SK-N-SH (cell line): Measurements from ENCODE around the gene PRG2. TPM values are rescaled to one million over a fixed set of nuclear protein-coding genes. Genes with fewer than 3 reads are reported as not detected.

Source experiments
- CTCF ChIA-PET: fragments of 300-600, 350-600 bp; formaldehyde crosslinking; extraction: SDS; loops from one replicate; lab custom pipeline; 2021; lab: Yijun Ruan, JAX
- POLR2A ChIA-PET: fragments of 350-600 bp; sonication (Branson Sonifier 250); formaldehyde crosslinking; extraction: SDS; loops from one replicate; lab custom pipeline; 2020; ENCODE audit warnings: antibody characterized with exemption, inconsistent platforms; lab: Yijun Ruan, JAX
- DNase-seq: peaks from one replicate; pipeline ENCODE4 v3.0.0; 2012
- H2AFZ ChIP-seq: fragments of 200-600 bp; sonication (generic); 2 replicates; pipeline ENCODE4 v1.8.1; 2016; ENCODE audit warnings: antibody characterized with exemption, mild to moderate bottlenecking, low read depth
- H3F3A ChIP-seq: fragments of 200-600 bp; sonication (generic); replicated peaks from 2 replicates; pipeline ENCODE3; 2016; ENCODE audit warnings: antibody characterized with exemption, mild to moderate bottlenecking; ENCODE audit not compliant: insufficient read depth
- H3K27ac ChIP-seq, 2 experiments: fragments of 200-500 bp in 1 of 2; fragments of 200-600 bp in 1 of 2; sonication (Bioruptor generic) in 1 of 2; sonication (generic), shearing (Covaris generic) in 1 of 2; 2 replicates each; pipeline versions ENCODE4 v1.5.1 to v1.6.1; 2014 to 2016; ENCODE audit warnings: low read depth in 2 of 2, inconsistent platforms in 1 of 2, low read length in 1 of 2, mild to moderate bottlenecking in 1 of 2, mixed read lengths in 1 of 2
- H3K27me3 ChIP-seq: fragments of 200-600 bp; sonication (generic), shearing (Covaris generic); 2 replicates; pipeline ENCODE4 v1.6.1; 2016; ENCODE audit warnings: mixed run types; ENCODE audit not compliant: insufficient read depth
- H3K36me3 ChIP-seq, 2 experiments: fragments of 200-500 bp in 1 of 2; fragments of 200-600 bp in 1 of 2; sonication (Bioruptor generic) in 1 of 2; sonication (generic) in 1 of 2; replicated peaks in 1 of 2; 2 replicates each; pipeline versions ENCODE3 to v1.5.1; 2014 to 2016; ENCODE audit warnings: low read length in 1 of 2, mild to moderate bottlenecking in 1 of 2; ENCODE audit not compliant: insufficient read depth in 2 of 2, control insufficient read depth in 1 of 2
- H3K4me1 ChIP-seq, 2 experiments: fragments of 200-500 bp in 1 of 2; fragments of 200-600 bp in 1 of 2; sonication (Bioruptor generic) in 1 of 2; sonication (generic), shearing (Covaris generic) in 1 of 2; 2 replicates each; pipeline versions ENCODE4 v1.5.1 to v1.6.1; 2014 to 2016; ENCODE audit warnings: low read depth in 1 of 2, low read length in 1 of 2, mixed run types in 1 of 2; ENCODE audit not compliant: insufficient read depth in 2 of 2, control insufficient read depth in 1 of 2
- H3K4me2 ChIP-seq: fragments of 200-600 bp; sonication (generic), shearing (Covaris generic); 2 replicates; pipeline ENCODE4 v1.6.1; 2017; ENCODE audit warnings: mixed run types
- H3K4me3 ChIP-seq, 2 experiments: fragments of 200-500 bp in 1 of 2; fragments of 200-600 bp in 1 of 2; sonication (Bioruptor generic) in 1 of 2; sonication (generic), shearing (Covaris generic) in 1 of 2; 2 replicates each; pipeline versions ENCODE4 v1.5.1 to v1.8.1; 2014 to 2016; ENCODE audit warnings: low read depth in 2 of 2, inconsistent platforms in 1 of 2, low read length in 1 of 2, mild to moderate bottlenecking in 1 of 2, mixed read lengths in 1 of 2, moderate library complexity in 1 of 2
- H3K79me2 ChIP-seq: fragments of 200-600 bp; sonication (generic); 2 replicates; pipeline ENCODE4 v1.8.1; 2017; ENCODE audit warnings: mild to moderate bottlenecking; ENCODE audit not compliant: insufficient read depth
- H3K9ac ChIP-seq: fragments of 200-600 bp; sonication (generic); 2 replicates; pipeline ENCODE4 v1.6.1; 2017; ENCODE audit warnings: mixed run types
- H3K9me2 ChIP-seq: fragments of 200-600 bp; sonication (generic); 2 replicates; pipeline ENCODE4 v1.6.1; 2017; ENCODE audit warnings: mixed run types
- H3K9me3 ChIP-seq: fragments of 200-600 bp; sonication (generic); 2 replicates; pipeline ENCODE4 v1.6.1; 2017; ENCODE audit warnings: mixed run types, mild to moderate bottlenecking, moderate library complexity
- H4K20me1 ChIP-seq: fragments of 200-600 bp; sonication (generic); 2 replicates; pipeline ENCODE4 v1.6.1; 2017; ENCODE audit warnings: mild to moderate bottlenecking, mixed run types; ENCODE audit not compliant: insufficient read depth
- EP300 ChIP-seq, 2 experiments: IDR thresholded peaks; 2 replicates each; pipeline versions ENCODE4 v1.4.0 to v1.6.1; 2012; ENCODE audit warnings: borderline replicate concordance in 1 of 2, low read depth in 1 of 2, low read length in 1 of 2
- FOXM1 ChIP-seq: IDR thresholded peaks from 2 replicates; pipeline ENCODE4 v1.4.0; 2012; ENCODE audit warnings: low read depth, mild to moderate bottlenecking
- MXI1 ChIP-seq: IDR thresholded peaks from 2 replicates; pipeline ENCODE4 v1.6.1; 2012; ENCODE audit warnings: mild to moderate bottlenecking, low read depth, low read length, improper control_type of control experiment
- NRF1 ChIP-seq: IDR thresholded peaks from 2 replicates; pipeline ENCODE4 v1.6.1; 2012; ENCODE audit warnings: low read depth, mild to moderate bottlenecking, low read length
- POLR2AphosphoS5 ChIP-seq: IDR thresholded peaks from 2 replicates; pipeline ENCODE4 v1.6.1; 2012; ENCODE audit warnings: low read depth, low read length
- RAD21 ChIP-seq: IDR thresholded peaks from 2 replicates; pipeline ENCODE4 v1.6.1; 2012; ENCODE audit warnings: mild to moderate bottlenecking, low read length
- RCOR1 ChIP-seq: fragments of 150-350 bp; IDR thresholded peaks from 2 replicates; pipeline ENCODE4 v1.6.1; 2017; ENCODE audit warnings: antibody characterized with exemption, low read length
- REST ChIP-seq: IDR thresholded peaks from 2 replicates; pipeline ENCODE4 v1.6.1; 2012; ENCODE audit warnings: mild to moderate bottlenecking, low read depth, low read length, moderate library complexity
- RFX5 ChIP-seq: IDR thresholded peaks from 2 replicates; pipeline ENCODE4 v1.6.1; 2012; ENCODE audit warnings: mild to moderate bottlenecking, improper control_type of control experiment, low read length
- RXRA ChIP-seq: IDR thresholded peaks from 2 replicates; pipeline ENCODE4 v1.4.0; 2012; ENCODE audit warnings: low read depth, mild to moderate bottlenecking, borderline replicate concordance
- SIN3A ChIP-seq: IDR thresholded peaks from 2 replicates; pipeline ENCODE4 v1.6.1; 2012; ENCODE audit warnings: low read depth, mild to moderate bottlenecking, low read length, moderate library complexity, borderline replicate concordance
- SMC3 ChIP-seq: IDR thresholded peaks from 2 replicates; pipeline ENCODE4 v1.6.1; 2012; ENCODE audit warnings: low read depth, low read length, improper control_type of control experiment
- TAF1 ChIP-seq: IDR thresholded peaks from 2 replicates; pipeline ENCODE4 v1.6.1; 2012; ENCODE audit warnings: low read depth, mild to moderate bottlenecking, low read length, moderate library complexity, borderline replicate concordance
- TCF12 ChIP-seq: IDR thresholded peaks from 2 replicates; pipeline ENCODE4 v1.4.0; 2012
- USF2 ChIP-seq: fragments of 150-350 bp; IDR thresholded peaks from 2 replicates; pipeline ENCODE4 v1.6.1; 2017; ENCODE audit warnings: antibody characterized with exemption, low read length, low read depth, borderline replicate concordance
- YY1 ChIP-seq: IDR thresholded peaks from 2 replicates; pipeline ENCODE4 v1.4.0; 2012; ENCODE audit warnings: low read depth, mild to moderate bottlenecking
- WGBS: methylation state at CpG from one replicate; pipeline ENCODE4 v1.1.6; 2017; ENCODE audit warnings: low lambda C conversion rate; 5-methylcytosine and 5-hydroxymethylcytosine counted together
- polyA plus RNA-seq, 3 experiments: library from polyadenylated mRNA; depleted of rRNA; stranded (reverse); fragments of >200 nt; gene quantifications; 2 replicates each; pipeline ENCODE4 v1.2.3, GENCODE V29; 2012
- TF ChIP-seq, protein P1 (sequence below): fragments of 150-350 bp; IDR thresholded peaks from 2 replicates; pipeline ENCODE4 v1.6.1; 2016; ENCODE audit warnings: mild to moderate bottlenecking, low read depth, low read length
- TF ChIP-seq, protein P2 (sequence below): IDR thresholded peaks from 2 replicates; pipeline ENCODE4 v1.4.0; 2012; ENCODE audit warnings: low read depth
- TF ChIP-seq, protein P3 (sequence below): IDR thresholded peaks from 2 replicates; pipeline ENCODE4; 2012

PRG2 gene
- polyA plus RNA-seq, 1 of the 3 experiments (the other 2 are of a cell fraction), result not detected

DNA sequence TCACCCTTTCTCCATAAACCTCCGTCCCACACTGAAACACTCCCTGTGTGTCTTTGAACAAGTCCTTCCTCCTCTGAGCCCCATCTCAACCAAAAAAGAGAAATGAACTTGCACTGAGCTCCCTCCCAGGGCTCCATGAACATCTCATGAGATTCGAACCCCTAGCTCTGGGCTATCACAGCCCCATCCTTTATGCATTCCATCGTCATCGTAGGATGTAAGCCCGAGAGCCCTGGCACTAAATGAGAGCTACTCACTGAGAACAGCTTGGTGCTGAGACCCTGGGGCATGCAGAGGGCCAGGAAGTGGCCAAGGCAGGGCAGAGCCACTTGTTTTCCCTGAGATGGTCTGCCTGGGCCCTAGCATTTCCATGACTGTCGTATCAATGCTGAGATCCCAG is 49.3 kb upstream of the PRG2 start:
- no peak overlapping the region for H3K4me2 ChIP-seq
- H3K79me2 ChIP-seq, result no peaks in the 10 kb centered on the region
- TF ChIP-seq RCOR1 (no peak), TAF1 (no peak), USF2 (no peak), TCF12 (no peak), POLR2AphosphoS5 (no peak), RXRA (no peak), SIN3A (no peak), FOXM1 (no peak)
- no peak overlapping the region for H3K27ac ChIP-seq
- no peaks in the 10 kb centered on the region for H4K20me1 ChIP-seq
- ChIA-PET CTCF (interaction anchor here (5.9 kb wide), 1 partner anchor 18 kb away, joined by 43 read pairs; no protein-coding TSS in a partner anchor), POLR2A (no interaction called here)
- H3K4me3 ChIP-seq, result no peak overlapping the region
- no peak overlapping the region for H2AFZ ChIP-seq
- no peaks in the 10 kb centered on the region for H3K4me1 ChIP-seq
- H3F3A ChIP-seq, result no peaks in the 10 kb centered on the region
- no peaks in the 10 kb centered on the region for H3K36me3 ChIP-seq
- 72% methylated on average over 6 of the region's 6 CpGs for WGBS
- H3K9me2 ChIP-seq, result no peaks in the 10 kb centered on the region
- no peaks in the 10 kb centered on the region for H3K27me3 ChIP-seq
- H3K9ac ChIP-seq, result no peak overlapping the region
- DNase-seq, result no peak
- no peaks in the 10 kb centered on the region for H3K9me3 ChIP-seq

- WGBS, result 54% methylated on average over 12 of the region's 12 CpGs
- ChIA-PET CTCF (interaction anchor here (1.6 kb wide), 1 partner anchor 20 kb away, joined by 6 read pairs; no protein-coding TSS in a partner anchor), POLR2A (no interaction called here)
- TF ChIP-seq, protein P1, sequence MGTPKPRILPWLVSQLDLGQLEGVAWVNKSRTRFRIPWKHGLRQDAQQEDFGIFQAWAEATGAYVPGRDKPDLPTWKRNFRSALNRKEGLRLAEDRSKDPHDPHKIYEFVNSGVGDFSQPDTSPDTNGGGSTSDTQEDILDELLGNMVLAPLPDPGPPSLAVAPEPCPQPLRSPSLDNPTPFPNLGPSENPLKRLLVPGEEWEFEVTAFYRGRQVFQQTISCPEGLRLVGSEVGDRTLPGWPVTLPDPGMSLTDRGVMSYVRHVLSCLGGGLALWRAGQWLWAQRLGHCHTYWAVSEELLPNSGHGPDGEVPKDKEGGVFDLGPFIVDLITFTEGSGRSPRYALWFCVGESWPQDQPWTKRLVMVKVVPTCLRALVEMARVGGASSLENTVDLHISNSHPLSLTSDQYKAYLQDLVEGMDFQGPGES, result no peak
- TF ChIP-seq SMC3, result no peak
- TF ChIP-seq NRF1, result no peak
- no peak for TF ChIP-seq MXI1
- TF ChIP-seq REST, result no peak
- TF ChIP-seq RFX5, result no peak
- TF ChIP-seq POLR2AphosphoS5, result no peak
- no peak for TF ChIP-seq RAD21
- TF ChIP-seq, protein P2, sequence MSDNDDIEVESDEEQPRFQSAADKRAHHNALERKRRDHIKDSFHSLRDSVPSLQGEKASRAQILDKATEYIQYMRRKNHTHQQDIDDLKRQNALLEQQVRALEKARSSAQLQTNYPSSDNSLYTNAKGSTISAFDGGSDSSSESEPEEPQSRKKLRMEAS, result no peak
- TF ChIP-seq EP300 (IDR thresholded peaks at IDR 0.05; ENCODE audit: borderline replicate concordance in 1 of 2, low read depth in 1 of 2, low read length in 1 of 2), result no peak
- TF ChIP-seq, protein P3, sequence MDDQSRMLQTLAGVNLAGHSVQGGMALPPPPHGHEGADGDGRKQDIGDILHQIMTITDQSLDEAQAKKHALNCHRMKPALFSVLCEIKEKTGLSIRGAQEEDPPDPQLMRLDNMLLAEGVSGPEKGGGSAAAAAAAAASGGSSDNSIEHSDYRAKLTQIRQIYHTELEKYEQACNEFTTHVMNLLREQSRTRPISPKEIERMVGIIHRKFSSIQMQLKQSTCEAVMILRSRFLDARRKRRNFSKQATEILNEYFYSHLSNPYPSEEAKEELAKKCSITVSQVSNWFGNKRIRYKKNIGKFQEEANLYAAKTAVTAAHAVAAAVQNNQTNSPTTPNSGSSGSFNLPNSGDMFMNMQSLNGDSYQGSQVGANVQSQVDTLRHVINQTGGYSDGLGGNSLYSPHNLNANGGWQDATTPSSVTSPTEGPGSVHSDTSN, result no peak
- no peak for TF ChIP-seq SIN3A
- TF ChIP-seq YY1, result no peak
Observed at GRCh38 chr11:57438345-57439285, 48.2 kb upstream of the PRG2 start.

More at GRCh38 chr11:57438345-57439285, 48.2 kb upstream of the PRG2 start:
- Histone ChIP-seq H2AFZ (no peak overlapping the region), H4K20me1 (no peaks in the 10 kb centered on the region), H3K9me2 (no peaks in the 10 kb centered on the region), H3K79me2 (no peaks in the 10 kb centered on the region), H3K9me3 (no peaks in the 10 kb centered on the region), H3K27me3 (no peaks in the 10 kb centered on the region), H3K27ac (no peak overlapping the region), H3K4me2 (no peak overlapping the region), H3F3A (no peaks in the 10 kb centered on the region), H3K36me3 (no peaks in the 10 kb centered on the region), H3K4me3 (no peak overlapping the region), H3K4me1 (no peaks in the 10 kb centered on the region), H3K9ac (no peak overlapping the region)
- DNase-seq, result no peak
